Hepatocyte (in vitro differentiated cells): Measurements from ENCODE around the gene ZNF41. TPM values are rescaled to one million over a fixed set of nuclear protein-coding genes. Genes with fewer than 3 reads are reported as not detected.
"Not testable (repeated sequence)": the region's sequence is repeated elsewhere in the genome, so short reads cannot be mapped to it uniquely, and the experiment has no call there.

Experiments
- DNase-seq: peaks from one replicate; pipeline ENCODE4 v3.0.0-alpha.2; 2016; ENCODE audit warnings: low spot score
- H2AFZ ChIP-seq: fragments of 200-600 bp; sonication (generic); 2 replicates; pipeline ENCODE4 v1.6.0; 2016; ENCODE audit warnings: antibody characterized with exemption, mild to moderate bottlenecking
- H3K27ac ChIP-seq: fragments of 200-600 bp; sonication (generic); 2 replicates; pipeline ENCODE4 v1.5.1; 2016; ENCODE audit warnings: mild to moderate bottlenecking
- H3K27me3 ChIP-seq: fragments of 200-600 bp; sonication (generic); 2 replicates; pipeline ENCODE4 v1.6.1; 2016
- H3K36me3 ChIP-seq: fragments of 200-600 bp; sonication (generic); replicated peaks from 2 replicates; pipeline ENCODE4 v1.5.1; 2016; ENCODE audit warnings: low read depth; ENCODE audit not compliant: insufficient read depth
- H3K4me1 ChIP-seq: fragments of 200-600 bp; sonication (generic); 2 replicates; pipeline ENCODE4 v1.5.1; 2016; ENCODE audit warnings: mild to moderate bottlenecking, moderate library complexity; ENCODE audit not compliant: insufficient read depth
- H3K4me2 ChIP-seq: fragments of 200-600 bp; sonication (generic); 2 replicates; pipeline ENCODE4 v1.6.0; 2016
- H3K4me3 ChIP-seq: fragments of 200-600 bp; sonication (generic); 2 replicates; pipeline ENCODE4 v1.5.1; 2016; ENCODE audit warnings: mild to moderate bottlenecking
- H3K79me2 ChIP-seq: fragments of 200-600 bp; sonication (generic); 2 replicates; pipeline ENCODE4 v1.6.0; 2017; ENCODE audit warnings: mild to moderate bottlenecking
- H3K9me2 ChIP-seq: fragments of 200-600 bp; sonication (generic); replicated peaks from 2 replicates; pipeline ENCODE4 v1.6.0; 2017; ENCODE audit warnings: mild to moderate bottlenecking; ENCODE audit not compliant: insufficient read depth
- H3K9me3 ChIP-seq: fragments of 200-600 bp; sonication (generic); 2 replicates; pipeline ENCODE4 v1.5.1; 2016; ENCODE audit warnings: low read depth, mild to moderate bottlenecking
- H4K20me1 ChIP-seq: fragments of 200-600 bp; sonication (generic); 2 replicates; pipeline ENCODE4 v1.6.0; 2016; ENCODE audit warnings: mild to moderate bottlenecking; ENCODE audit not compliant: insufficient read depth, poor library complexity, severe bottlenecking
- CTCF ChIP-seq: fragments of 200-600 bp; sonication (generic); IDR thresholded peaks from 2 replicates; pipeline ENCODE4 v1.5.1; 2016; ENCODE audit warnings: antibody characterized with exemption, mild to moderate bottlenecking; ENCODE audit not compliant: poor library complexity
- EZH2 ChIP-seq: fragments of 200-600 bp; sonication (generic); IDR thresholded peaks from 2 replicates; pipeline ENCODE4 v1.6.1; 2016; ENCODE audit warnings: antibody characterized with exemption, mild to moderate bottlenecking, borderline replicate concordance
- EZH2phosphoT487 ChIP-seq: fragments of 200-600 bp; sonication (generic); IDR thresholded peaks from one replicate; pipeline ENCODE4 v1.6.1; 2018; ENCODE audit warnings: antibody characterized with exemption, mild to moderate bottlenecking, low read depth, moderate library complexity; ENCODE audit not compliant: unreplicated experiment, severe bottlenecking
- WGBS: methylation state at CpG from one replicate; pipeline ENCODE4 v1.1.6; 2016; ENCODE audit warnings: low lambda C conversion rate; ENCODE audit errors: missing lambda C conversion rate; 5-methylcytosine and 5-hydroxymethylcytosine counted together
- polyA plus RNA-seq: library from polyadenylated mRNA; unstranded; fragments of >200 nt; fragmentation: Nextera tagmentation; extraction: Ambion mirVana; gene quantifications from 2 replicates; pipeline ENCODE4 v1.2.1, GENCODE V29; 2016
- total RNA-seq: library from RNA; depleted of rRNA; stranded (reverse); fragments of >200 nt; gene quantifications from 2 replicates; pipeline ENCODE4 v1.2.3, GENCODE V29; 2014

ZNF41 gene
- total and polyA plus RNA-seq, 2 experiments from 2014 or later, result 2.2 to 4.3 TPM

GRCh38 chrX:47515941-47516665 is 33.1 kb upstream of the ZNF41 start:
- Histone ChIP-seq H3K27ac (no peak overlapping the region), H3K27me3 (no peaks in the 10 kb centered on the region), H3K4me1 (no peaks in the 10 kb centered on the region), H4K20me1 (no peaks in the 10 kb centered on the region), H3K4me2 (no peak overlapping the region), H3K36me3 (no peaks in the 10 kb centered on the region), H3K4me3 (no peak overlapping the region), H3K9me3 (no peaks in the 10 kb centered on the region), H3K9me2 (no peaks in the 10 kb centered on the region), H2AFZ (no peak overlapping the region), H3K79me2 (no peaks in the 10 kb centered on the region)
- WGBS, result 89% methylated on average over 8 of the region's 8 CpGs
- no peak for DNase-seq
- no peak for TF ChIP-seq CTCF
- no peak for TF ChIP-seq EZH2phosphoT487
- TF ChIP-seq EZH2, result no peak

GRCh38 chrX:47514533-47515235 is 31.7 kb upstream of the ZNF41 start:
- Histone ChIP-seq H3K79me2 (no peaks in the 10 kb centered on the region), H3K4me2 (no peak overlapping the region), H4K20me1 (no peaks in the 10 kb centered on the region), H3K36me3 (no peaks in the 10 kb centered on the region), H3K9me3 (no peaks in the 10 kb centered on the region), H3K9me2 (no peaks in the 10 kb centered on the region), H3K27ac (peak overlapping the region; percentile 16), H3K4me3 (no peak overlapping the region), H2AFZ (no peak overlapping the region), H3K27me3 (no peaks in the 10 kb centered on the region), H3K4me1 (no peaks in the 10 kb centered on the region)
- peak; percentile 16 for DNase-seq
- TF ChIP-seq EZH2, result no peak
- WGBS, result 61% methylated on average over 7 of the region's 7 CpGs

GRCh38 chrX:47513034-47513965 is 30.3 kb upstream of the ZNF41 start:
- not testable (repeated sequence) for H3K4me3 ChIP-seq

GRCh38 chrX:47512383-47512782 is 29.4 kb upstream of the ZNF41 start:
- WGBS, result 67% methylated on average over 6 of the region's 6 CpGs
- H3K79me2 ChIP-seq, H3K4me3 ChIP-seq, H3K27ac ChIP-seq, H3K4me1 ChIP-seq, H3K9me2 ChIP-seq, H3K9me3 ChIP-seq, DNase-seq, H3K36me3 ChIP-seq, H2AFZ ChIP-seq, H4K20me1 ChIP-seq, H3K27me3 ChIP-seq: not testable (repeated sequence)
- H3K4me2 ChIP-seq, result peak overlapping the region; percentile 54

More at GRCh38 chrX:47513034-47513965, 30.3 kb upstream of the ZNF41 start:
- H3K4me1 ChIP-seq, H3K36me3 ChIP-seq, H3K79me2 ChIP-seq, DNase-seq, H4K20me1 ChIP-seq, H3K27ac ChIP-seq, H3K27me3 ChIP-seq, H3K9me2 ChIP-seq, H3K9me3 ChIP-seq: not testable (repeated sequence)
- peak overlapping the region; percentile 60 for H2AFZ ChIP-seq
- peak overlapping the region; percentile 79 for H3K4me2 ChIP-seq
- 49% methylated on average over 13 of the region's 70 CpGs for WGBS
